SK-N-SH treated with all-trans-retinoic acid at 6 μM for 48 hours (cell line): Measurements from ENCODE around the gene DIDO1.

Experiments used
- ATAC-seq: fragments of 200-7000 bp; cut with Tn5 transposase; 3 replicates; pipeline ENCODE4 v1.9.1; 2020; ENCODE audit warnings: mild to moderate bottlenecking, moderate library complexity
- ARNTL ChIP-seq: fragments of 450-650 bp; formaldehyde crosslinking; IDR thresholded peaks from 2 replicates; pipeline ENCODE4 v1.5.0; 2020; ENCODE audit warnings: low read depth, mild to moderate bottlenecking, moderate library complexity, borderline replicate concordance
- BACH2 ChIP-seq: fragments of 250-450 bp; sonication (Bioruptor Pico); IDR thresholded peaks from 2 replicates; pipeline ENCODE4 v1.9.0; 2021; ENCODE audit warnings: mild to moderate bottlenecking, borderline replicate concordance
- CSDC2 ChIP-seq: fragments of 250-450 bp; sonication (Bioruptor Pico); IDR thresholded peaks from 2 replicates; pipeline ENCODE4 v1.5.0; 2020; ENCODE audit warnings: mild to moderate bottlenecking, moderate library complexity
- ESRRG ChIP-seq: fragments of 250-450 bp; sonication (Bioruptor Pico); IDR thresholded peaks from 2 replicates; pipeline ENCODE4 v1.6.1; 2021; ENCODE audit warnings: mild to moderate bottlenecking
- GLIS3 ChIP-seq: fragments of 250-450 bp; sonication (Bioruptor Pico); IDR thresholded peaks from 2 replicates; pipeline ENCODE4 v1.5.0; 2020; ENCODE audit warnings: mild to moderate bottlenecking, moderate library complexity
- ISL1 ChIP-seq: fragments of 250-450 bp; sonication (Bioruptor Pico); IDR thresholded peaks from 2 replicates; pipeline ENCODE4 v2.1.2; 2022; ENCODE audit warnings: mild to moderate bottlenecking, moderate library complexity
- OSR1 ChIP-seq: fragments of 250-450 bp; sonication (Bioruptor Pico); IDR thresholded peaks from 2 replicates; pipeline ENCODE4 v1.8.0; 2022; ENCODE audit warnings: moderate library complexity, mild to moderate bottlenecking, inconsistent platforms
- PATZ1 ChIP-seq: fragments of 250-450 bp; sonication (Bioruptor Pico); IDR thresholded peaks from 2 replicates; pipeline ENCODE4 v1.8.0; 2020; ENCODE audit warnings: mild to moderate bottlenecking, moderate library complexity, borderline replicate concordance
- POU6F1 ChIP-seq: fragments of 250-450 bp; sonication (Bioruptor Pico); IDR thresholded peaks from 2 replicates; pipeline ENCODE4 v1.8.0; 2021; ENCODE audit warnings: low read depth, mild to moderate bottlenecking, moderate library complexity, borderline replicate concordance
- PPARA ChIP-seq: fragments of 250-450 bp; sonication (Bioruptor Pico); IDR thresholded peaks from 2 replicates; pipeline ENCODE4 v1.5.0; 2020; ENCODE audit warnings: mild to moderate bottlenecking, borderline replicate concordance
- SNAI2 ChIP-seq: fragments of 250-450 bp; sonication (Bioruptor Pico); IDR thresholded peaks from 2 replicates; pipeline ENCODE4 v1.5.0; 2020; ENCODE audit warnings: mild to moderate bottlenecking, moderate library complexity
- TCF4 ChIP-seq: fragments of 250-450 bp; sonication (Bioruptor Pico); IDR thresholded peaks from 2 replicates; pipeline ENCODE4 v1.8.0; 2021; ENCODE audit warnings: mild to moderate bottlenecking, moderate library complexity, borderline replicate concordance
- TOX ChIP-seq: fragments of 250-450 bp; sonication (Bioruptor Pico); IDR thresholded peaks from 2 replicates; pipeline ENCODE4 v1.8.0; 2021; ENCODE audit warnings: mild to moderate bottlenecking, moderate library complexity, borderline replicate concordance
- TSHZ2 ChIP-seq: fragments of 250-450 bp; sonication (Bioruptor Pico); IDR thresholded peaks from 2 replicates; pipeline ENCODE4 v1.5.0; 2020; ENCODE audit warnings: mild to moderate bottlenecking, moderate library complexity
- ZC3H10 ChIP-seq: fragments of 250-450 bp; sonication (Bioruptor Pico); IDR thresholded peaks from 2 replicates; pipeline ENCODE4 v1.5.1; 2021; ENCODE audit warnings: mild to moderate bottlenecking, moderate library complexity
- ZFP3 ChIP-seq: fragments of 250-450 bp; sonication (Bioruptor Pico); IDR thresholded peaks from 2 replicates; pipeline ENCODE4 v1.5.0; 2020; ENCODE audit warnings: mild to moderate bottlenecking, moderate library complexity
- ZFP30 ChIP-seq: fragments of 450-650 bp; formaldehyde crosslinking; IDR thresholded peaks from 2 replicates; pipeline ENCODE4 v1.5.0; 2022; ENCODE audit warnings: mild to moderate bottlenecking, moderate library complexity
- ZNF565 ChIP-seq: fragments of 450-650 bp; formaldehyde crosslinking; conservative IDR thresholded peaks from 2 replicates; pipeline ENCODE4 v1.5.0; 2020; ENCODE audit warnings: low read depth, mild to moderate bottlenecking, moderate library complexity
- ZNF70 ChIP-seq: fragments of 450-650 bp; formaldehyde crosslinking; IDR thresholded peaks from 2 replicates; pipeline ENCODE4 v1.5.0; 2020; ENCODE audit warnings: mild to moderate bottlenecking, moderate library complexity
- ZNF8 ChIP-seq: fragments of 450-650 bp; formaldehyde crosslinking; IDR thresholded peaks from 2 replicates; pipeline ENCODE4 v1.5.0; 2020; ENCODE audit warnings: mild to moderate bottlenecking, moderate library complexity
- TF ChIP-seq, protein P1 (sequence below): fragments of 250-450 bp; sonication (Bioruptor Pico); IDR thresholded peaks from 2 replicates; pipeline ENCODE4 v1.5.1; 2021; ENCODE audit warnings: mild to moderate bottlenecking, moderate library complexity
- TF ChIP-seq, protein P2 (sequence below): fragments of 250-450 bp; sonication (Bioruptor Pico); IDR thresholded peaks from 2 replicates; pipeline ENCODE4 v1.5.1; 2020; ENCODE audit warnings: low read depth, mild to moderate bottlenecking, moderate library complexity

Gene DIDO1

DNA sequence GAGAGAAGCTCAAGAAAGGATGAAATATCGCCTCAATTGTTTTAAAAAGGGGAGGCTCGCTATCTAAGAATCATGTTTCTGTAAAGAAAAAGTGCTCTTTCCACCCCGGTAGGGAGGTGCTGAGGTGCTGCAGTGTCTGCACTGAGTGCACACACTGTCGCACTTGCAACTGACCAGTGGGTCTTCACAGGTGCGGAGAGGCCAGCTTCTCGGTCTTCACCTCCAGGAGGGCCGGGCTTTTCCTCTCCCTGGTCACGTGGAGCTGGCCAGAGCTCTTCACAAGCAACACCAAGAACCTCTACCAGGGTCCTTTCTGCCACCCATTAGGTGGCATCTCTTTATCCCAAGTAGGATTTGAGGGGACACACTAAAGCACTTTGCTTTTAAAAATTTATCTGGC is 36.9 kb downstream of the DIDO1 start:
- ATAC-seq, result no peak
- TF ChIP-seq, protein P1, sequence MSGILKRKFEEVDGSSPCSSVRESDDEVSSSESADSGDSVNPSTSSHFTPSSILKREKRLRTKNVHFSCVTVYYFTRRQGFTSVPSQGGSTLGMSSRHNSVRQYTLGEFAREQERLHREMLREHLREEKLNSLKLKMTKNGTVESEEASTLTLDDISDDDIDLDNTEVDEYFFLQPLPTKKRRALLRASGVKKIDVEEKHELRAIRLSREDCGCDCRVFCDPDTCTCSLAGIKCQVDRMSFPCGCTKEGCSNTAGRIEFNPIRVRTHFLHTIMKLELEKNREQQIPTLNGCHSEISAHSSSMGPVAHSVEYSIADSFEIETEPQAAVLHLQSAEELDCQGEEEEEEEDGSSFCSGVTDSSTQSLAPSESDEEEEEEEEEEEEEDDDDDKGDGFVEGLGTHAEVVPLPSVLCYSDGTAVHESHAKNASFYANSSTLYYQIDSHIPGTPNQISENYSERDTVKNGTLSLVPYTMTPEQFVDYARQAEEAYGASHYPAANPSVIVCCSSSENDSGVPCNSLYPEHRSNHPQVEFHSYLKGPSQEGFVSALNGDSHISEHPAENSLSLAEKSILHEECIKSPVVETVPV (CRISPR knock-in tag), result no peak
- TF ChIP-seq, protein P2, sequence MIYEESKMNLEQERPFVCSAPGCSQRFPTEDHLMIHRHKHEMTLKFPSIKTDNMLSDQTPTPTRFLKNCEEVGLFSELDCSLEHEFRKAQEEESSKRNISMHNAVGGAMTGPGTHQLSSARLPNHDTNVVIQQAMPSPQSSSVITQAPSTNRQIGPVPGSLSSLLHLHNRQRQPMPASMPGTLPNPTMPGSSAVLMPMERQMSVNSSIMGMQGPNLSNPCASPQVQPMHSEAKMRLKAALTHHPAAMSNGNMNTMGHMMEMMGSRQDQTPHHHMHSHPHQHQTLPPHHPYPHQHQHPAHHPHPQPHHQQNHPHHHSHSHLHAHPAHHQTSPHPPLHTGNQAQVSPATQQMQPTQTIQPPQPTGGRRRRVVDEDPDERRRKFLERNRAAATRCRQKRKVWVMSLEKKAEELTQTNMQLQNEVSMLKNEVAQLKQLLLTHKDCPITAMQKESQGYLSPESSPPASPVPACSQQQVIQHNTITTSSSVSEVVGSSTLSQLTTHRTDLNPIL (CRISPR knock-in tag), result no peak
- no peak for TF ChIP-seq TSHZ2 (CRISPR knock-in tag)
- no peak for TF ChIP-seq TOX
- TF ChIP-seq ZNF70 (CRISPR knock-in tag), result no peak
- TF ChIP-seq POU6F1, result no peak
- TF ChIP-seq ARNTL (CRISPR knock-in tag), result no peak
- no peak for TF ChIP-seq CSDC2 (CRISPR knock-in tag)
- TF ChIP-seq TCF4, result no peak
- TF ChIP-seq PPARA (CRISPR knock-in tag), result no peak
- TF ChIP-seq ZNF8 (CRISPR knock-in tag), result no peak
- TF ChIP-seq ESRRG (CRISPR knock-in tag), result no peak
- TF ChIP-seq, all 23 proteins: peak for 0

DNA sequence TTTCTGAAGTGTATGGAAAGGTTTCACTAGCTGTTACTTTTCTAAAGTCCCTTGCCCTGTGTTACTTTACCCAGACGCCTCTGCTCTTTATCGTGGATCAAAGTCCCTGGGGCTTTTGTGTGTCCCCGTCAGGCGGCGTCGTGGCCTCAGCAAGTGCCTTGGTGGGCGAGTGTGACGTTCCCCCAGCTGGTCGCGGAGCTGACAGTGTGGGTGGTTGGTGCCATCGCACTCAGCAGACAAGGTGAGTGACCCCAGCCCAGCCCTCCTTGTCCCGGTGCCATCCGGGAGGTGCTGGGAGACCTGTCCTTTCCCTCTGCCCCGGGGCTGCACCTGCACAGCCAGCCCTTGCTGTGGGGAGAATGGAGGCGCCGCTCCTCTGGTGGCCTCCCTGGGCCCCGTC is 37.4 kb downstream of the DIDO1 start:
- no peak for ATAC-seq
- TF ChIP-seq ZC3H10 (CRISPR knock-in tag) (no peak), PATZ1 (CRISPR knock-in tag) (no peak), TCF4 (no peak), BACH2 (CRISPR knock-in tag) (no peak), TSHZ2 (CRISPR knock-in tag) (no peak), ZFP3 (CRISPR knock-in tag) (no peak), ARNTL (CRISPR knock-in tag) (no peak)
- TF ChIP-seq, all 23 proteins: peak for 0

GRCh38 chr20:62888406-62888805 is 37.9 kb downstream of the DIDO1 start:
- no peak for ATAC-seq
- TF ChIP-seq OSR1 (CRISPR knock-in tag) (no peak), ZFP3 (CRISPR knock-in tag) (no peak), ISL1 (CRISPR knock-in tag) (no peak), ARNTL (CRISPR knock-in tag) (no peak), CSDC2 (CRISPR knock-in tag) (no peak), GLIS3 (CRISPR knock-in tag) (no peak), TSHZ2 (CRISPR knock-in tag) (no peak), ZNF8 (CRISPR knock-in tag) (no peak), SNAI2 (CRISPR knock-in tag) (no peak), ZFP30 (CRISPR knock-in tag) (no peak), ESRRG (CRISPR knock-in tag) (no peak), ZNF565 (CRISPR knock-in tag) (no peak), TOX (no peak)
- TF ChIP-seq, protein P2 (CRISPR knock-in tag), result no peak
